GM19240 (cell line): Measurements from ENCODE around the gene STRIP1.
A peak's percentile ranks its signal among the peaks of the same experiment; 100 is the strongest.
"Not testable (repeated sequence)": the region's sequence is repeated elsewhere in the genome, so short reads cannot be mapped to it uniquely, and the experiment has no call there.

Experiments
- DNase-seq: peaks from one replicate; pipeline ENCODE4 v3.0.0; 2011; ENCODE audit warnings: low spot score; ENCODE audit not compliant: insufficient read length

STRIP1 gene

GRCh38 chr1:110007046-110007830 is 27.2 kb upstream of the STRIP1 start:
- no peak for DNase-seq

GRCh38 chr1:110008971-110009565 is 25.4 kb upstream of the STRIP1 start:
- DNase-seq: no peak

DNA sequence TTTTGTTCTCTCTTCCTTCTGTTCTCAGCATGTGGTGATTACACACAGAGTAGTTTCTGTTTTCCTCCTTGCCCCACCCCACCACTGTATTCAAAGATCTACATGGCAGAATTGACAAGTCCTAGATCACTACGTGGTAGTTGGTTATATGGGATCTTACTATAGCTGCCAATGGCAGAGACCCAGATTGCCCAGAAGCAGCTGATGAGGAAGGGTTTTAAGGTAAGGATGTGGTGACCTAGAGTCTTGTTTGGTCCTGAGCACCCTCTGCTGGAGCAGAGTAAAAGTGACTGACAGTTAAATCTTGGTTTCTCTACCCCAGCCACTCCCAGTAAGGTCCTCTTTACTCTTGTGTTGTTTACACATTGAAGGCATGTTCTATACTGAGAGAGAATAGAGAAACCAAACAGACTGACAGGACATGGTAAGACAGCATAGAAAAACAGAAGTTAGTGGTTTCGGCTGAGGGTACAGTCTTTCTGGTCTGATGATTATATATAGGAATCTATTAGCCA is 22.8 kb upstream of the STRIP1 start:
- peak; percentile 59 for DNase-seq

GRCh38 chr1:110012100-110012780 is 22.2 kb upstream of the STRIP1 start:
- DNase-seq: peak; percentile 11

- no peak for DNase-seq
These were observed 16.6 kb upstream of the STRIP1 start for GRCh38 chr1:110017792-110018191.

- DNase-seq: no peak
These were observed 16.0 kb upstream of the STRIP1 start for GRCh38 chr1:110018396-110018795.

GRCh38 chr1:110019770-110020169 is 14.7 kb upstream of the STRIP1 start:
- no peak for DNase-seq

DNA sequence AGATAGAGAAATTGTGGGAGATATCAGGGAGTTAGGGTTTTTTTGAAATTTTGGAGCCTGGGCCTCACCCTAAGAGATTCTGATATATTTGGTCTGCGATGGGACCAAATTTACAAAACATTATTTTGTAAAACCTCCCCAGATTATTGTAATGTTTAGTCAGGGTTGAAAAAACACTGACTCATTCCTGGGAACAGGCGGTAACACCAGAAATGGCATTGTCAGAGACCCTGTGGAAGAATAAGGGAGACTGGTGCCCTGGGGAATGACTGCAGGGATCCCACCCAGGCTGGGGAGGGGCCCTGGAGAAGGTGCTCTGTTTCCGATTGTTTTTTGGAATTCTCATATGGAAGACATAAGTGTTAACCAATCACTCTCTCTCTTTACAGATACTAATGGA is 13.1 kb upstream of the STRIP1 start:
- DNase-seq: no peak

- DNase-seq: no peak
These were observed 9.8 kb upstream of the STRIP1 start for GRCh38 chr1:110024613-110025012.

- not testable (repeated sequence) for DNase-seq
These were observed 3.7 kb upstream of the STRIP1 start for GRCh38 chr1:110030687-110031086.

DNA sequence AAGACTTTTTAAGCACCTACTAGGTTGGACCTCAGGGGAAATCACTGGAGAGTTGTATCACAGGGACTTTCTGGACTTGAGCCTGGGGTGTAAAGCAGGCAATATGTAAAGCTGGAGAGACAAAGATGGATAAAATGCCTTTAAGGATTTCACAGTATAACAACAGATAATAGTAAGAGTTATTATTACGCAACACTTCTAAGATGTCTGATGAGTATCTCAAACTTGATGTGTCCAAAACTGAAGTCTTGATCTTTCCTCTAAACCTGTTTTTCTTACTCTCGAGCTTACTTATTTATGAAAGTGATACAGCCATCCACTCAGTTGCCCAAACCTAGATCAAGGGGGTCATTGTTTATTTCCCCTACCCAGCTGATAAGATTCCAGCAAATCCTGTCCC is 2.1 kb upstream of the STRIP1 start:
- no peak for DNase-seq

- DNase-seq: no peak
These were observed 1.0 kb upstream of the STRIP1 start for GRCh38 chr1:110033421-110033820.

DNA sequence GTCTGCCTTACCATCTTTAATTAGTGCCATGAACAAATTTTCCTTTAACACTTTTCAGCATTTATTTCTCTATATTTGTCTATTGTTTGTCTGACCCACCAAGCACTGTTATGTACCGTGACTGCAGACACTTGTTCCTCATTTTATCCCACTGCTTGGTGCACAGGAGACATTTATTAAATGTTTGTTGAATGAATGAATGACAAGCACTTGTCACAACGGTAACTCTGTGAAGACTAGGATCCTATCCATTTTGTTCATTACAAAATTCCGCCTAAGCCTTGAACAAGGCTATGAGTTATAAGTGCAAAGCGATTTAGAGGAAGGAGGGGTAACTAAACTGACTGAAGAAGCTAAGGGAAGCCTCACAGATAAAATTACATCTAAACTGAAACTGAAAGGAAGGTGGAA is 379 bp upstream of the STRIP1 start:
- DNase-seq: no peak

- DNase-seq: no peak
These were observed 870 bp downstream of the STRIP1 start for GRCh38 chr1:110035236-110035752.

DNA sequence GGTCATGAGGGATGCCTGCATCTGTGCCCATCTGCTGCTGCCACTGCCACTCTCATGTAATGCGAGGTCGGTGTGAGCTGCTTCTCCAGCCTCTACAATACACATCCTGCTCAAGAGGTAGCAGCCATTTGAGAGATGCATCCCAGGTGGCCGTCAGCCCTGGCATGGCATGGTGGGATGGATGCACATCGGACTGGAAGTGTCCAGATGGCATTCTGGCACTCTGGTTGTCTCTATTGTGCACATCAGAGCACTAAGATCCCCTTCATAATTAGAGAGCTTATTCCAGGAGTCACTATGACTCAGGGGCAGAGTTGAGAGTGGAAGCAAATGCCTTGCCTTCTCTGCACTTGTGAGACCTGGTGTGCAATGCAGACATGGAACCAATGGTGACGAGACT is 3.8 kb downstream of the STRIP1 start:
- no peak for DNase-seq

DNA sequence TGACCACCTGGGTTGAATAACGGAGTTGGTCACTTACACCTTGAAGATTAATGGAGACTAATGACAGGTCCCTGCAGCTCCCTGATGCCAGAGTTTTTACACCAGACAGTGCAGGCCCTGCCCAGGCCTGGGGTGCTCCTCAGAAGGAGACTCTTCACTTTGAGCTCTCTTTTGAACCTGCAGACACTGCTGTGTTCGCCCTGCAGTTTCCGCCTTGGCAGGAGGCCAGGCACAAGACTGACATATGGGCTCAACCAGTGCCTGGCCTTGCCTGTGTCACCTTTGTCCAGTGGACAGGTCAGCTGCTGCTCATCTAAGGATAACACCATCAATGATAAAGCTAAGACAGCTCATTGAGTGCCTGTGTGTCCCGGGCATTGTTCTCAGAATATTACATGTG is 5.2 kb downstream of the STRIP1 start:
- DNase-seq: no peak

DNA sequence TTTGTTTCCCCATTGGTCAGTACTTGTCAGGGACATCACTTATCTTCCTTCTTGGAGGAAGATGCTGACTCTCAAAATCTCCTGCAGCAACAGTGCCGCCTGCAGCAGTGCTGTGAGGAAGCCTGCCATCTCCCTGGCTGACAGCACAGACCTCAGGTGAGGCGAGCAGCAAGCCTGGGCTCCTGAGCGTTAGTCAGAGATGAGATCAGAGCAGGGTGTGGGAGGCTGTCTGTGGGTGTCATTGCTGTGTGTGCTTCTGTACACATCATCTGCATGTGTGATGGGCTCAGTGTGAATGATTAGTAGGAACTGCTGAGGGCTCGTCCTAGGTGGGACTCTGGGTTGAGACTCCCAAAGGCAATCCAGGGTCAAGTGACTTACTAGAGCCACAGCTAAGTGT is 6.1 kb downstream of the STRIP1 start:
- DNase-seq: no peak

DNA sequence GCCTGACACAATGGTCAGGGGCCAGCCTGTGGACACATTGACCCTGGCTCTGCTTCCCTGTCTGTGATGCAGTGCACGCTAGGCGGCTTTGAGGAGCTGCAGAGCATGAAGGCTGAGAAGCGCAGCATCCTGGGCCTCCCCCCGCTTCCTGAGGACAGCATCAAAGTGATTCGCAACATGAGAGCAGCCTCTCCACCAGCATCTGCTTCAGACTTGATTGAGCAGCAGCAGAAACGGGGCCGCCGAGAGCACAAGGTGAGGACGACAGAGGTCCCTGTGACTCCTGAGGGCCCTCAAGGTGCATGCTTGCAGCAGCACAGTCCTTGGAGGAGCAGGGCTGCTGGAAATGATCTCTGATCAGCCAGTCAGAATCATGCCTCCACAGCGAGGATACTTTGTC is 8.6 kb downstream of the STRIP1 start:
- DNase-seq: no peak

DNA sequence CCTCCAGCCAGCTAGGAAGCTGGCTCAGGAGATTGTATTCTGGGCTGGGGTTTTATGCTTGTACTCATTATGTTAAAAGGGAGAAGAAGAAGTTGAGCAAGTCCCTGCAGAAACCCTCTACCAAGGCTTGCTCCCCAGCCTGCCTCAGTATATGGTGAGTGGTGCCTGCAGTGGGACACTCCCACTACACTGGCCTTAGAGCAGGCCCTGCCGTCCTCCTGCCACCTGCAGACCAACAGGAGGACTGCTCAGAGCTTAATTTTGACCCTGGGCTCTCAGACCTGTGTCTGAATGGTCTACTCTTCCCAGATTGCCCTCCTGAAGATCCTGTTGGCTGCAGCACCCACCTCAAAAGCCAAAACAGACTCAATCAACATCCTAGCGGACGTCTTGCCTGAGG is 13.0 kb downstream of the STRIP1 start:
- no peak for DNase-seq

GRCh38 chr1:110048240-110048639 is 13.8 kb downstream of the STRIP1 start:
- no peak for DNase-seq

DNA sequence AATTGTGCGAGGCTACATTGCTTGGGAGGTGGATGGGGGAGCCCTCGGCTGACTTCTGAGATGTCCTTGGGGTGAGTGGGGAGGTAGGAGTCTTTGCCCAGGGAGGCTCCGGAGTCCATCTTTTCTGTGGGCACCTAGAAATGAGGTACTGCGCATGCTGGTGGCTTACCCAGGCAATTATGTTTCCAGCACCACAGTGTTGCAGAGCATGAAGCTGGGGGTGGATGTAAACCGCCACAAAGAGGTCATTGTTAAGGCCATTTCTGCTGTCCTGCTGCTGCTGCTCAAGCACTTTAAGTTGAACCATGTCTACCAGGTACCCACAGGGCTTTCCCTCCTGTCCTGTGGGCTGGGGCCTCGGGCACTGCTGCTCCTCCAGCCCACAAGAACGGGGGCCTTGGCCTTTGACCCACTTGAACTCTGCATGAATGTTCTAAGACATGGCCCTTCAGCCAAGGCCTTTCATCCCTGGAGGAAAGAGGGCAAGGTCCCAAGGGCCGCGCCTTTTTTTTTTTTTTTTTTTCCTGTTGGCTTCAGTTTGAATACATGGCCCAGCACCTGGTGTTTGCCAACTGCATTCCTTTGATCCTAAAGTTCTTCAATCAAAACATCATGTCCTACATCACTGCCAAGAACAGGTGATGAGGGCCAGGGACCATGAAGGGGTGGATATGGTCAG is 14.6 kb downstream of the STRIP1 start:
- no peak for DNase-seq
